ENCODE data around the gene PATL2. TPM values are rescaled to one million over a fixed set of nuclear protein-coding genes. Genes with fewer than 3 reads are reported as not detected.
"Not testable (repeated sequence)": the region's sequence is repeated elsewhere in the genome, so short reads cannot be mapped to it uniquely, and the experiment has no call there.

The PATL2 gene
- total RNA-seq, 4 donors from 2014 or later = 0.28 to 2.0 (median 2.0) TPM; not detected in 1

GRCh38 chr15:44722011-44722410 lies 10.9 kb upstream of the PATL2 start:
- TF ChIP-seq CTCF (IDR thresholded peaks at IDR 0.05) (no peak), POLR2A (IDR thresholded peaks at IDR 0.05) (no peak)
- DNase-seq = no peak
- Histone ChIP-seq H3K4me1 (no peaks in the 10 kb centered on the region), H3K4me3 (no peak overlapping the region), H3K36me3 (no peaks in the 10 kb centered on the region), H3K9me3 (no peaks in the 10 kb centered on the region), H3K27me3 (no peaks in the 10 kb centered on the region), H3K27ac (no peak overlapping the region)
- intact Hi-C loops (cut with DNase I; ENCODE audit: low total_unique reads) = no loop called here

GRCh38 chr15:44720460-44721176 lies 9.5 kb upstream of the PATL2 start:
- Histone ChIP-seq H3K4me3 (no peak overlapping the region), H3K36me3 (no peaks in the 10 kb centered on the region), H3K27me3 (no peaks in the 10 kb centered on the region), H3K4me1 (no peaks in the 10 kb centered on the region), H3K27ac (no peak overlapping the region), H3K9me3 (no peaks in the 10 kb centered on the region)
- intact Hi-C loops (cut with DNase I; ENCODE audit: low total_unique reads) = no loop called here
- no peak for DNase-seq
- no peak for TF ChIP-seq CTCF (IDR thresholded peaks at IDR 0.05)
- TF ChIP-seq POLR2A (IDR thresholded peaks at IDR 0.05) = no peak

GRCh38 chr15:44720000-44720435 lies 8.9 kb upstream of the PATL2 start:
- H3K27me3 ChIP-seq; H3K4me3 ChIP-seq; H3K4me1 ChIP-seq; H3K36me3 ChIP-seq; H3K27ac ChIP-seq; intact Hi-C loops (cut with DNase I; ENCODE audit: low total_unique reads); DNase-seq; H3K9me3 ChIP-seq: not testable (repeated sequence)

GRCh38 chr15:44719293-44719999 lies 8.3 kb upstream of the PATL2 start:
- no peak for TF ChIP-seq POLR2A (IDR thresholded peaks at IDR 0.05)
- no peak for TF ChIP-seq CTCF (IDR thresholded peaks at IDR 0.05)
- Histone ChIP-seq H3K27me3 (no peaks in the 10 kb centered on the region), H3K27ac (no peak overlapping the region), H3K36me3 (no peaks in the 10 kb centered on the region), H3K4me1 (no peaks in the 10 kb centered on the region), H3K4me3 (no peak overlapping the region), H3K9me3 (no peaks in the 10 kb centered on the region)
- intact Hi-C loops (cut with DNase I; ENCODE audit: low total_unique reads) = no loop called here
- no peak for DNase-seq

- Histone ChIP-seq H3K9me3 (no peaks in the 10 kb centered on the region), H3K4me3 (no peak overlapping the region), H3K27ac (no peak overlapping the region), H3K27me3 (no peaks in the 10 kb centered on the region), H3K4me1 (no peaks in the 10 kb centered on the region), H3K36me3 (no peaks in the 10 kb centered on the region)
- TF ChIP-seq CTCF (IDR thresholded peaks at IDR 0.05) (no peak), POLR2A (IDR thresholded peaks at IDR 0.05) (no peak)
- no peak for DNase-seq
- intact Hi-C loops (cut with DNase I; ENCODE audit: low total_unique reads) = no loop called here
These were observed 7.8 kb upstream of the PATL2 start for GRCh38 chr15:44718927-44719292.
